GM21528 (cell line): ENCODE measurements around the gene PRKG2.

Experiments used
- ATAC-seq: cut with Tn5 transposase; IDR thresholded peaks from one replicate; pipeline ENCODE4 v1.9.1; 2021; ENCODE audit warnings: mild to moderate bottlenecking, moderate library complexity; ENCODE audit not compliant: unreplicated experiment, low FRiP score

The PRKG2 gene

GRCh38 chr4:81106150-81106549 is 108.9 kb downstream of the PRKG2 start:
- ATAC-seq = no peak

DNA sequence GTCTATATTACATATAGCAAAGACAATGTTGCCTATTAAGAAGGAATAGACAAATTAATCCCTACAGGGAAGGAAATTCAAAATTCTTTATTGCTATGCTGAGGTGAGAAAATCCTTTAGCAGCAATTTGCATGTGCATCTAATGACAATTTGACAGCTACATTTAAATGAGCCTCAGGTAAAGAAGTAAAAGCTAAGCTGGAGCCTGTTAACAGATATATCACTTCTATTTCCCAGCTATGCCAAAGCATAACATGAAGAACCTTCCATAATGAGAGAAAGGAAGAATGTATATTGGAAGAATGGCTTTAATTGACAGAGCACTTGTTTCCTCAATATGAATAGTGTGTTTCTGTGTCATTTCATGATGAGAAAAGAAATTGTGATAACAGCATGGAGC is 112.9 kb downstream of the PRKG2 start:
- no peak for ATAC-seq

- ATAC-seq = no peak
These were observed 118.5 kb downstream of the PRKG2 start for GRCh38 chr4:81096566-81096965.

- ATAC-seq = no peak
These were observed 119.6 kb downstream of the PRKG2 start for GRCh38 chr4:81095389-81095788.

DNA sequence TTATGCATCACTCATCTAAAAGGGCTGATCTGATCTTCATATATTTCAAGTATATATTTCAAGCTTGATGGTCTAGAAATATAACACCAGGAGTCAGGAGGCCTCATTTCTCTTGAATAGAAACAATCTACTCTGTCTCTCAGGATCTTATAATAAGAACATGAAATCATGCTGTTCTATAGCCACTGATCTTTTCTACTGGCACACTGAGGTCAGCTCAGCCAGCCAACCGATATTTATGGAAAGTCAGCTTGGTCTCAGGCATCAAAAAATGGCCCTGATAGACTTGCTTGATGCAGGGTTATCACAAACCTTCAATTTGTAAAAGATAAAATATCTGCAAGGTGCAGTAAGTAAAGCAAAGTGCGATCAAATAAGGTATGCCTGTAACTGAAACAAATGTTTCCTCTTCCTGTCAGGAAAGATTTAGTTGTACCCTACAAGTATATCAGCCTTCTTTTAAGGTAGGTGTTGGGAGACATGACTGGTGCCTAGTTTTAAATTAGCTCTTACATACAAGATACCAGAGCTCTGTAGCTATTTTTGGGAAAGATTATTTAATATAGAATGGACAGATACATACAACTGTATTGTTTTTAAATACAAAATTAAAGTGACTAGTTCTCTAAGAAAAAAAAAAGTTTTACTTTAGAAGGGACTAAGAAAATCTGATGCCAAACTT is 121.2 kb downstream of the PRKG2 start:
- no peak for ATAC-seq

- ATAC-seq = no peak
These were observed 129.0 kb downstream of the PRKG2 start for GRCh38 chr4:81085979-81086378.

DNA sequence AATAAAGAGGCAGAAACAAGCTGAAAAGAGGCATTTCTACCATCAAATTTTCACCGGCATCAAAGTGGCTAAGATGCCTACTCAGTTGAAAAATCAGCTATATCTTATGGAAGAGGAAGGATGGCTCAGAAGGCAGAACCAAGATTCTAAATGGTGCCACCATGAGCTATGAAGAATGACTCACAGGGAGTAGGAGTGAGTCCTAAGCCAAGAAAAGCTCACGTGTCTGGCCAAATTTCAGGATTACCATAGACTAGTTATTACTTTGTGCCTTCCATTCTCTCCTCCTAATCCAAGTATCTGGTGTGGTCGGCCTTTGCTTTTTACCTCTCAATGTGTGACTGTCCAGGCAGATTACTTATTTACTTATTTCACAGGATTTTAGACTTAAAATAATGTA is 129.7 kb downstream of the PRKG2 start:
- no peak for ATAC-seq

DNA sequence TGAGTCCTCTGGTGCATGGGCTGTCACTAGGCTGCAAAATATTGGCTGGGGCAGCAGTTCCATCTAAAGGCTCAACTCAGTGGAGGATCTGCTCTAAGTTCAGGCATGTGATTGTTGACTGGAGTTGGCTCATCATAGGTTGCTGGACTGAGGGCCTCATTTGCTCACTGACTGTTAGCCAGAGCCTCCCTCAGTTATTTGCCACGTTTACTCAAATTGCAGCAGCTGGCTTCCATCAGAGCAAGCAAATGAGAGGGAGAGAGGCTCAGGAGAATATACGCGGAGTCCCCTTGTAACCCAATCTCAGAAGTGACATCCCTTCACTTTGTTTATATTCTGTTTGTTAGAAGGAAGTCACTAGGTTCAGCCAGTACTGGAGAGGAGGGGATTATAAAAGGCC is 130.4 kb downstream of the PRKG2 start:
- no peak for ATAC-seq

- ATAC-seq = no peak
These were observed 131.0 kb downstream of the PRKG2 start for GRCh38 chr4:81084029-81084428.

DNA sequence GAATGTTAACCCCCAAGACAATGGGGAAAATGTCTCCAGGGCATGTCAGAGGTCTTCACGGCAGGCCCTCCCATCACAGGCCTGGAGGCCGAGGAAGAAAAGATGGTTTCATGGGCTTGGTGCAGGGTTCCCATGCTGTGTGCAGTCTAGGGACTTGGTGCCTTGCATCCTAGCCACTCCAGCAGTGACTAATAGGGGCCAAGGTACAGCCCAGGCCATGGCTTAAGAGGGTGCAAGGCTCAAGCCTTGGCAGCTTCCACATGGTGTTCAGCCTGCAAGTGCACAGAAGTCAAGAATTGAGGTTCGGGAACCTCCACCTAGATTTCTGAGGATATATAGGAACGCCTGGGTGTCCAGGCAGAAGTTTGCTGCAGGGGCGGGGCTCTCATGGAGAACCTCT is 133.9 kb downstream of the PRKG2 start:
- ATAC-seq = no peak

- no peak for ATAC-seq
These were observed 144.0 kb downstream of the PRKG2 start for GRCh38 chr4:81071013-81071412.

GRCh38 chr4:81069706-81070331 is 145.2 kb downstream of the PRKG2 start:
- ATAC-seq = peak; percentile 99

GRCh38 chr4:81065446-81065845 is 149.6 kb downstream of the PRKG2 start:
- no peak for ATAC-seq

GRCh38 chr4:81062001-81062400 is 153.0 kb downstream of the PRKG2 start:
- no peak for ATAC-seq

GRCh38 chr4:81061344-81061730 is 153.7 kb downstream of the PRKG2 start:
- no peak for ATAC-seq

GRCh38 chr4:81060587-81061343 is 154.3 kb downstream of the PRKG2 start:
- no peak for ATAC-seq

DNA sequence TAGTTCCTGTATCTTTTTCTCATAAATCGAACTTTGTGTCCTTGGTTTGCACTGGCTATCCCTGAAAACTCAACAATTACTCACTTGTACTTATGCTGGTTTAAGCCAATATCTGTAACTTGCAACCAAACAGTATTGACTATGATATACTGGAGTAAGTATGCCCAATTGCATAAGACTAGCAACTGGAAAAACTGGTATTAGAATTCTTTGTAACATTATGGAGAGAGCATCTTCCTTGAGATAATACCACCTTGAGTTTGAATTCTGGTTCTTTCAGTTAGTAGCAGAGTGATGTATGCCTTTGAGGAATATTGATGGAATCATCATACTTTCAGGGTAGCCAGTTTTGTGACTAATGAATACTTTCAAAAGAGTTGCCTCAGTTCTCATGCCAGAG is 156.4 kb downstream of the PRKG2 start:
- ATAC-seq = no peak

DNA sequence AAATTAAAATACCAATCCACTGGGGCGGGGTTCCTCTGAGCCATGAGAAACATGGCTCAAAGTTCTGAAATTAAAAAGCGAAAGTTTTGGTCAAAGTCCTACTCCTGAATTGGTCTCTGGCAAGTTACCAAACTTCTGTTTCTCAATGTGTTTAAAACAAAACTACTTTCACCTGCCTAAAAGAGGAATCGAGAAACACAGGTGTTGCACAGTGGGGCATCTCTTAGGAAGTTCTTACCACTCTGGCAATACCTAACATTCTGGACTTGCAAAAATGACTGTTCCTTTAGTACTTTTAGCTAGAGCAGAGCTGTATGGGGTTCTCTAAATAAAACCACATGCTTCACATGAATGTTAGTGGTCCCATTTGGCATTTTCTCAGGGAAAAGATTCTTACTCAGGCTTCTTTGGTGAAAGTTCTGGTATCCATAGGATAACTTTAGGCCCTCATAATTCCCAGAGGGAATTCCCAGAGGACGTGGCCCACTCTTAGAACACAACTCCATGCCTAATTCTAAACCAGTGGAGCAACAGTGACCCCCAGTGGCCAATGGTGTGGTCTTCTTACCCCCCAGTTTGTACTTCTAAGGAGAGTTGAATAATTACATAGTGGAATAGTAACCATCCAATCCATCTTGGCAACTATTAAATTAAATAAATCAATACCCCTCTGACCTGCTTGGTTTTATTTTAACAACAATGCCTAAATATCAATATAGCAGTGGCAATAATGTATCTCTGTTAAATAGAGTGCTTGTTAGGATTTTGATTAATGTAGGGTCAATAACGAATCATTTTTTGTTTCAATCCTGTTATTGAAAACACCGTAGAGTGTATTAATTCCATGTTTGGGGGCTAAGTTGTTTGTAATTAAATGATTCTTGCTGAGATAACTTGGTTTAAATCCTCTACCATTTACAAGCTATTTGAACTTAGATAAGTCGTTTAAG is 162.6 kb downstream of the PRKG2 start:
- peak; percentile 100 for ATAC-seq

DNA sequence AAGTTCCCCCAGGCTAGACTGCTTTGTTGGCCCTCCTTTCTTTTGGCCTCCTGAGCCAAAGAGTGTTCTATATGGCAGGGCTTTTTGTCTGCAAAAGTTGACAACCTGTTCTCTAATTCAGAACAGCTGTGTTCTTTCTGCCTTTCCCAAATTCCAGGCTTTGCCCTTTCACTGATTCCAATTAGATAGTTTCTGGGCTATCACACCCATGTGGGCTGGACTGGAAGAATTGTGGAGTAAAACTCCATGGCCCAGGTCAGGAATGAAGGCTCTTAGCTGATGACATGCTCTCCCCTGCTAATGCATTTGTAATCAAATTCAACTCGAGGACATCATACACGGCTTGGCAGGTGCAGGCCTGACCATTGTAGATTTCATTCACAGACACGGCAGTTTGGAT is 165.1 kb downstream of the PRKG2 start:
- ATAC-seq = no peak

DNA sequence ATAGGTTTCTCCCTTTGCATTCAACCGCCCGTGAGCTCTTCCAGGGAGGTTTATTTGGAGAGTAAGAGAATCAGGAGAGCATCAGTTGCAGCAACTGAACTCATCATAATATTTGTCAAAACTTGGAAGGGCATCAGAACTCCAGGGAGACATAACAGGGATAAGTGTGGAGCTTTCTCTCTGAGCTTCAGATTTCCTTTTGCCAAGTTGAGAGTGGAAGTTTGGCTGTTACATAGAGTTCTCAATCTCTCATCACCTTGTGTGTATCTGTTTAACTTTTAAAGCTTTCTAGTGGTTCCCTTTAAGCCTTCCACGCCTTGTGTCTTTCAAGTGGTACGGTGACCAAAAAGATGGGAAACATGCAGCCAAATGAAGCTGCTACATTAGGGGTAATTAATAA is 165.7 kb downstream of the PRKG2 start:
- no peak for ATAC-seq
